LNCaP clone FGC (cell line): ENCODE measurements around the gene AKAP1.

ENCODE experiments used
- DNase-seq: peaks from one replicate; pipeline ENCODE4 v3.0.0-alpha.2; 2011; ENCODE audit warnings: low read depth
- H3K4me3 ChIP-seq: 2 replicates; pipeline ENCODE4 v1.5.1; 2011; ENCODE audit warnings: mild to moderate bottlenecking, low read depth, low read length, control low read depth
- CTCF ChIP-seq: IDR thresholded peaks from 2 replicates; pipeline ENCODE4 v1.5.1; 2012; ENCODE audit warnings: mild to moderate bottlenecking; ENCODE audit not compliant: control insufficient read depth, insufficient read depth; ENCODE audit errors: extremely low read depth

AKAP1 gene

GRCh38 chr17:57140316-57140715, 55.3 kb downstream of the AKAP1 start:
- H3K4me3 ChIP-seq = no peak overlapping the region
- no peak for TF ChIP-seq CTCF
- DNase-seq = no peak

- H3K4me3 ChIP-seq = no peak overlapping the region
- no peak for DNase-seq
- no peak for TF ChIP-seq CTCF
Observed at GRCh38 chr17:57142925-57143324, 57.9 kb downstream of the AKAP1 start.

GRCh38 chr17:57143361-57143760, 58.3 kb downstream of the AKAP1 start:
- TF ChIP-seq CTCF = no peak
- H3K4me3 ChIP-seq = no peak overlapping the region
- DNase-seq = no peak

- H3K4me3 ChIP-seq = no peak overlapping the region
- no peak for DNase-seq
- TF ChIP-seq CTCF = no peak
Observed at GRCh38 chr17:57143919-57144318, 58.9 kb downstream of the AKAP1 start.

GRCh38 chr17:57144567-57144966, 59.5 kb downstream of the AKAP1 start:
- no peak for TF ChIP-seq CTCF
- H3K4me3 ChIP-seq = no peak overlapping the region
- no peak for DNase-seq

GRCh38 chr17:57145347-57145746, 60.3 kb downstream of the AKAP1 start:
- no peak for TF ChIP-seq CTCF
- no peak overlapping the region for H3K4me3 ChIP-seq
- DNase-seq = no peak

GRCh38 chr17:57146273-57146672, 61.2 kb downstream of the AKAP1 start:
- H3K4me3 ChIP-seq = no peak overlapping the region
- DNase-seq = no peak
- no peak for TF ChIP-seq CTCF
